ENCODE data around the gene PDZD8.

The PDZD8 gene

GRCh38 chr10:117241541-117242462 is 133.4 kb downstream of the PDZD8 start:
- no peak overlapping the region for H3K9ac ChIP-seq (ENCODE audit: low read length)
- no peaks in the 10 kb centered on the region for H3K9me2 ChIP-seq (ENCODE audit: low read depth, low read length)
- H3K4me2 ChIP-seq (ENCODE audit: low read length), result no peak overlapping the region
- H3K9me3 ChIP-seq (ENCODE audit: low read length), result no peaks in the 10 kb centered on the region
- H2AFZ ChIP-seq (ENCODE audit: low read length), result no peak overlapping the region
- TF ChIP-seq CTCF (IDR thresholded peaks at IDR 0.05; ENCODE audit: low read length) (no peak), EZH2 (IDR thresholded peaks at IDR 0.05; ENCODE audit: borderline replicate concordance, low read length) (no peak)
- H3K4me1 ChIP-seq (ENCODE audit: insufficient read depth, low read length, severe bottlenecking), result no peaks in the 10 kb centered on the region
- no peak overlapping the region for H3K4me3 ChIP-seq (ENCODE audit: low read depth, low read length, poor library complexity, severe bottlenecking)
- no peaks in the 10 kb centered on the region for H3F3A ChIP-seq (ENCODE audit: insufficient read depth, low read length)
- H3K27ac ChIP-seq (ENCODE audit: low read depth, low read length, poor library complexity, severe bottlenecking), result no peak overlapping the region
- no peaks in the 10 kb centered on the region for H3K36me3 ChIP-seq (ENCODE audit: insufficient read depth, low read length)
- H3K27me3 ChIP-seq (ENCODE audit: insufficient read depth, low read length), result no peaks in the 10 kb centered on the region
- H3K79me2 ChIP-seq (ENCODE audit: insufficient read depth, low read length), result no peaks in the 10 kb centered on the region
- H4K20me1 ChIP-seq (ENCODE audit: insufficient read depth, low read length), result no peaks in the 10 kb centered on the region

DNA sequence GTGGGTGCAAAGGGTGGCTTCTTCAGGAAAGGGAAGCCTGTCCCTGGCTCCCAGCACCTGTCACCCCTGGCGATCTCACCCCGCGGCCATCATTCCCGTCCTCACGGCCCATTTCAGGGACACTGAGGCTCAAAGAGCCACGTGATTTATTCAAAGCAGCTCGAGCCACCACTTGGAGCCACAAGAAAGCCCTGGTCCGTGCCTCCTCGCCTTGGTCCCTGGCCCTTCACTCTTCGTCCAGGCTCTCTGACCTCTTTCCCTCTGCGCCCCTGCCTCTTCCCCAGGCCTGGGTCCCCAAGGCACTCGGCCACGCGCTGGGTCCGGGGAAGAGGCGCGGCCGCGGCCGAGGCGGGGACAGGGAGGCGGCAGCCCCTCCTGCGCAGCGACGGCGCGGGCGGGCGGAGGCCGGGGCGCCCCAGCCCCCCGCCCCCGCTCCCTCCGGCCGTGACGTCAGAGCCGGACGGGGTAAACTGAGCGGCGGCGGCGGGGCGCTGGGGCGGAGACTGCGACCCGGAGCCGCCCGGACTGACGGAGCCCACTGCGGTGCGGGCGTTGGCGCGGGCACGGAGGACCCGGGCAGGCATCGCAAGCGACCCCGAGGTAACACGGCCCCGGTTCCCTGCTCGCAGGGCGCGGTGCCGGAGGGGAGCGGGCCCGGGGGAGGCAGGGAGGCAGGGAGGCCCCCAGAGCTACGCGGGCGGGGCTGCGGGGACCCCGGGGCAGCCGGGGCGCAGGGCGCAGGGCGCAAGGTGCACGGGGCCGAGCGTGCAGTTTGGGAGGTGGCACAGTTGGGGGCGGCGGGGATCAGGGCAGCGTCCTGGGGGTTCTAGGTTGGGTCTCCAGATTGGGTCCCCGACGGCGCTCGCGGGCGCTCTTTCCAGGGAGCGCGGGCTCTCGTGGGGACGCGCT is 134.4 kb downstream of the PDZD8 start, which contains the start of gene SLC18A2:
Gene SLC18A2 (plus strand): TSS at position 494 of the 909 bp plus-strand sequence. CDS start 580 bp downstream, outside the sequence.
- Histone ChIP-seq H3K9me2 (ENCODE audit: low read depth, low read length) (no peaks in the 10 kb centered on the region), H3K27ac (ENCODE audit: low read depth, low read length, poor library complexity, severe bottlenecking) (no peak within 1 kb of the TSS), H3K79me2 (ENCODE audit: insufficient read depth, low read length) (no peaks in the 10 kb centered on the region), H3K36me3 (ENCODE audit: insufficient read depth, low read length) (no peaks in the 10 kb centered on the region), H3K4me3 (ENCODE audit: low read depth, low read length, poor library complexity, severe bottlenecking) (no peak within 1 kb of the TSS), H4K20me1 (ENCODE audit: insufficient read depth, low read length) (no peaks in the 10 kb centered on the region), H2AFZ (ENCODE audit: low read length) (no peak within 1 kb of the TSS), H3K9ac (ENCODE audit: low read length) (no peak within 1 kb of the TSS), H3F3A (ENCODE audit: insufficient read depth, low read length) (no peaks in the 10 kb centered on the region), H3K4me2 (ENCODE audit: low read length) (no peak within 1 kb of the TSS), H3K9me3 (ENCODE audit: low read length) (no peaks in the 10 kb centered on the region), H3K27me3 (ENCODE audit: insufficient read depth, low read length) (no peaks in the 10 kb centered on the region), H3K4me1 (ENCODE audit: insufficient read depth, low read length, severe bottlenecking) (no peaks in the 10 kb centered on the region)
- TF ChIP-seq CTCF (IDR thresholded peaks at IDR 0.05; ENCODE audit: low read length) (no peak), EZH2 (IDR thresholded peaks at IDR 0.05; ENCODE audit: borderline replicate concordance, low read length) (no peak)

DNA sequence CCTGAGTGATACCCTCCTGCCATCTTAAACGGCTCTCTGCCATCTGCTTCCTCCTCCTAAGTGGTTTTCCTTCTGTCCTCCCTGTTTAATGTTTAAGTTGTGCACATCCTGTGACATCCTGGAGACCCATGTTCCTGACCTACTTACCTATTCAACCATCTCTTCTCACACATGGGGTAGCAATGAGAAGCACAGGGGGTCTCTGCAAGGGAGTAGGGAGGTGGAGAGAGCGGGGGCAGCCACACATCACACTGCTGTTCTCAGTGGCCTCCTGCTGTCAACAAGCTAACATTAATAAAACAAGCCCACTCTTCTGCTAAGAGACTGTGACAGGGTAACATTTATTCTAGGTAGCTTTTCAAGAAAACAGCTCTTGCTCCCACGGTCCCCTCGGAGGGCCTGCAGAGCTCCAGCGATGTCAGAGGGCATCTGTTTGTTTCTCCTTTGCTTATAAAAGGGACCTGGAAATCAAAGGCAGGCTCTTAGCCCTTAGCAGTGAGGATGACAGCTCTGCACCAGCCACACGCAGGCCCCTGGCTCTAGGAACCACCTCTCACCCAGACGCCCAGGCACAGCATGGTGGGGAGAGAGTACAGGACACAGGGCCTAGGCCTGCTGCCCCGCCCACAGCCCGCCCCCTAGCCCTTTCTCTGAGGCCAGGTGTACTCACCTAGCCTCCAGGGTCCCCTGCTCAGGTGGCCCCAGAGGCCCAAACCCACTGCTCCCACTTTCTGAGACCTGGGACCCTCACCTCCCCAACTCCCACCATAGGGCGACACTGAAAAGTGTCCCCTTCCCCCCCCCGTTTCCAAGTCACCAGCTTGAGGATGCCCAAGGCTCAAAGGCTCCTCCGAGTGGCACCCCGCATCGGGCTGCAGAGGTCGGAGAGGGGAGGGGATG is 135.3 kb downstream of the PDZD8 start:
- Histone ChIP-seq H3K4me3 (ENCODE audit: low read depth, low read length, poor library complexity, severe bottlenecking) (no peak overlapping the region), H3K9me3 (ENCODE audit: low read length) (no peaks in the 10 kb centered on the region), H2AFZ (ENCODE audit: low read length) (no peak overlapping the region), H3K9me2 (ENCODE audit: low read depth, low read length) (no peaks in the 10 kb centered on the region), H3F3A (ENCODE audit: insufficient read depth, low read length) (no peaks in the 10 kb centered on the region), H3K79me2 (ENCODE audit: insufficient read depth, low read length) (no peaks in the 10 kb centered on the region), H3K36me3 (ENCODE audit: insufficient read depth, low read length) (no peaks in the 10 kb centered on the region), H4K20me1 (ENCODE audit: insufficient read depth, low read length) (no peaks in the 10 kb centered on the region), H3K27ac (ENCODE audit: low read depth, low read length, poor library complexity, severe bottlenecking) (no peak overlapping the region), H3K4me1 (ENCODE audit: insufficient read depth, low read length, severe bottlenecking) (no peaks in the 10 kb centered on the region), H3K27me3 (ENCODE audit: insufficient read depth, low read length) (no peaks in the 10 kb centered on the region), H3K9ac (ENCODE audit: low read length) (no peak overlapping the region), H3K4me2 (ENCODE audit: low read length) (no peak overlapping the region)
- no peak for TF ChIP-seq EZH2 (IDR thresholded peaks at IDR 0.05; ENCODE audit: borderline replicate concordance, low read length)

All from OCI-LY1 (cell line).